Measurements from ENCODE around the gene NRXN3.

Gene NRXN3

GRCh38 chr14:79405512-79405910 lies 1235.3 kb downstream of the NRXN3 start:
- DNase-seq, result no peak

DNA sequence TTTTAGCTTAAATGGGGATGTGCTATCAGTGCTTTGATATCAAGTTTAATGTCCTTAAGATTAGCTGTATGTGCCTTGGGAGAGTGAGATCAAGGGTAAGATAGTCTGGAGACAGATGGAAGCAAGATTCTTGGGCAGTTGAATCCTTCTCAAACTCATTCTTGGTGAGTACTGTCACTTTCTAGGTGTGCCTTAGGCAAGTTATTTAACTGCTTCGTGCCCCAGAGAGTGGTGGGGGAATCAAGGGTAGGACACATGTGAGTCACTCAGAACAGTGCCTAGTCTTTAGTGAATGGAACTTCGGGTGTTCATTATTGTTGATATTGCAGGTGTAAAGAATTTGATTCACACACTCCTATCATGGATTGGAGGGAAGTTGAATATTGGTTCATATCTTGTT lies 1237.4 kb downstream of the NRXN3 start:
- DNase-seq, result no peak

DNA sequence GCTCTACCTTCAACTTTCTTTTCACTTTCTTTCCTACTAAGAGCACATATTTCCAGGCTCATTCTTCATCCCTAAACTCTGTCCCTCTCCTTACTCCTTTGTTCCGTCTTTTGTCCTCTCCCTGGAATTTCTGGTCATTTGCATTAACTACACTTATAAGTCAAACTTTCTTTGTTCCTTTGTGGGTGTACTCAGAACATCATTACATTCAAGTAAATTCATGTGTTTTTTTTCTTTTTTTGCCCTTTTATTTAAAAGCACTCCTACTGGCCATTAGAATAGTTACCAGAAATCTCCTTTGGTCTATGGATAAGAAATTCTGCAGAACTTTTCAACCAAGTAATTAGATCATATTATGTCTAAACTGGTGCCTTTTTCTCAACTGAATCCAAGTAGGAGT lies 1238.5 kb downstream of the NRXN3 start:
- DNase-seq, result no peak

DNA sequence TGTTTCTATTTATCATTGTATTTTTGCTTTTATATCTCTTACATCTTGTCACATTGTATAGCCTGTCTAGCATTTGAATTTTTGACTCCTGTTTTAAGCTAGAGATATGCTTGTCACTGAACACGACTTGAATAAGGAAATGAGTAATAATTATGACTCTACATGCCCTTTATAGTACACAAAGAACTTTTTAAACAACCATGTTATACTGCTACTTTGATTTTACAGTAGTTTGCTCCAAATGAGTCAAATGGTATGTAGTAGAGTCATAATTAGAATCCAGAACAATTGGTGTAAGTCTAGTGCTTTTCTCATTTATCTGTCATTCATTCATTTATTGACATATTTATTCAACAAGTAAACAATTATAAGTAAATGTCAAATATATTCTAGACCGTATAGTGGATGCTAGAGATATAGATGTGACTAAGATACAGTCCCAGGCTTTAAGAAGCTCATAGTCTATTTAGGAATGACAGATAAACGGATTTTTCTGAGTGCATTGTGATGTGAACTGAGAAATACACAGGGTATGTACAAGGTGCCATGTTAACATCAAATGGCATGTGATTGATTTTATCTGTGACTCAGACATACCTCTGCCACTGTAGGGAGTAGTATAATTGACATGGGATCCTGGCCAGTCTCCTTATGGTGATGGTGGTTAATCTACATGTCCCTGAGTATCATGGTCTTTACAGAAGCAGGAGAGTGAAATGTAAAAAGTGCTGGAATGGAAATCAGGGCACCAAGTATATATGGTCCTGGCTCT lies 1241.4 kb downstream of the NRXN3 start:
- no peak for DNase-seq

GRCh38 chr14:79412822-79413221 lies 1242.6 kb downstream of the NRXN3 start:
- no peak for DNase-seq

DNA sequence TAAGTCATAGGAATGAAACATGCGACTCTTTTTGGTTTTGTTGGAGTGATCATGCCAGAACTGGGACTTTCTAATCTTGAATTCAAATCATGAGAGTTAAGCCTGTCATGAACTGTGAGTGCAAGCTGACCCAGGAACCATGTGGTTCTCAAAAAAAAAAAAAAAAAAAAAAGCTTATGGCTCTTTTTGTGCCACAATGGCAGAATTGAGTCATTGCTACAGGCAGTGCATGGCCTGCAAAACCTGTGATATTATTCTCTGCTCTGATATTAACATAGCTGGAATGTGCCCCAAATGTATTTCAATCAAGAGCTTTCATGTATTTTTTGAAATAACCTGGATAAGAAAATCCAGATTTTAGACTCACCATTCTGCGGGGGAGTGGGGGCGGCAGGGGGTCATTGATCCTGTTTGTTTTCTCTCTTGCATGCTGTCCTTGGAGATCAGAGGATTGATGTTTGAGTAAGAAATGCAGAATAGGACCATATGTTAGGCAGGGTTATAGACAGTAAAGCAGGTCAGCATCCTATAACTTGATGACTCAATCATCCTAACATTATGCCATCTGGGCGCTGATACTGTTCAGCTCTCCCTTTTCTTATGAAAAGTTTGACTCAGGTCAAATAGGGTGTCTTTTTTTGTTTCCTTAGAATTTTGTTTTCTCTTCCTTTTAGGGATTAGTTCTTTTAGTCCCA lies 1243.7 kb downstream of the NRXN3 start:
- no peak for DNase-seq

GRCh38 chr14:79415726-79416125 lies 1245.6 kb downstream of the NRXN3 start:
- DNase-seq, result no peak

GRCh38 chr14:79417961-79418360 lies 1247.8 kb downstream of the NRXN3 start:
- DNase-seq, result no peak

DNA sequence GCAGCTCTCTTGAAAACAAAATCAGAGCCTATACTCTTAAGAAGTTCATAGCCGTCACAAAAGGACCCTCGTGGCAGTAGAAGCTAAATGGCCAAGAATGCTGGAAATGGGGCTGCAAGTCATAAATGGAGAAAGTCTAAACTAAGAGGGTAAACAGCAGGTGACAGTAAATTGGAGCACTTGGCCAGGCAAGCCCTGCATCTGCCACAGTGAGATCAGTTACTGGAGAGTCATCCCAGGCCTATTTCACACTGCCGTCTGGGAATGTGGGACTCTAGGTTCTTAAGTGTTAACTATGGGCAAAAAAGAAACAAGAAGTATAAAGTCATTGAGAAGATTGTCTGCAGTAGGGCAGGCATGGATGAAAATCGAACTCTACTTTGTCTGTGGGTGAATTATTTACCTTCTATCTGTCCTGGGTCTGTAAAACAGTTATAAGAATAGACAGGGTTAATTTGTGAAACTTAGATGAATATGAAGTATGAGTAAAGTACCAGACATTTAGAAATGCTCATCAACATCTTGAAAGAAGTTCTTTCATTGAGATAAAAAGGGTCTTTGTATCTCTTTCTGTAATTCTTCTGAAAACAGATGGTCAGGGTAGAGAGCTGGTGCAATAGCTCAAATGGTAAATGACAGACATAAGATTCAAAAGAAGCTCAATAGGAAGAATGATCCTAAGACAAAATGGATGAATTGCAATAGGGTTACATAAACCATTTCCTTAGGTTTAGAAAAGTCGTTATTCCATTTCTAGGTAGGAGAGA lies 1248.7 kb downstream of the NRXN3 start:
- DNase-seq, result no peak

DNA sequence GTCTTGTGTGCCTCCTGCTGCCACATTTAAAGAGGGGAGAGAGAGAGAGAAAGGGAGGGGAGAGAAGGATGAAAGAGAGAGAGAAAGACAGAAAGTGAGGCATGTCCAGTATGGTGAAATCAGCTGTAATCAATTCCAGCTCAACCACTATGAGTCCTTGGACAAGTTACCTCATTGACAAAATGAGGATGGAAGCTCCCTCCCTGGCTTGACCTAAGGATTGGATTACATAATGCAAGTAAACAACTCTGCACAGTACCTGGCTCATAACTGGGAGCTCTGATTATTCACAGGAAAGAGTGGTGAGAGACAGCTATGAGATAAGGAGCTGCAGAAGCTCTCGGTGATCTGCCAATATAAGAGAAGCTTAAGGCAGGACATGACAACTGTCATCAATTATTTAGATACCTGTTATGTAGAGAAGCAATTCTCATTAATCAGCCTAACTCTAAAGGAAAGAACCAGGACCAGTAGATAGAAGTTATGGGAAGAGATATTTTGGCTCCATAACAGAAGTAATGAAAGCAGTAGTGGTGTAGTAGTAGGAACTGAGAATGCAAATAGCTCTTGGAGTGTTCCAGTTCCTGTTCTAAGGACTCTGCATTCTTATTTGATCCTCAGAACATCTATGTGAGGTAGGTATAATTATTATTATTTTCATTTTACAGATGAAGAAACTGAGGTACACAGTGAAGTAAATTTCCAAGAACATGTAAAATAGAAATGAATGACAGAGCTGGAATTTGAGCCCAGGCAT lies 1249.6 kb downstream of the NRXN3 start:
- DNase-seq, result no peak

DNA sequence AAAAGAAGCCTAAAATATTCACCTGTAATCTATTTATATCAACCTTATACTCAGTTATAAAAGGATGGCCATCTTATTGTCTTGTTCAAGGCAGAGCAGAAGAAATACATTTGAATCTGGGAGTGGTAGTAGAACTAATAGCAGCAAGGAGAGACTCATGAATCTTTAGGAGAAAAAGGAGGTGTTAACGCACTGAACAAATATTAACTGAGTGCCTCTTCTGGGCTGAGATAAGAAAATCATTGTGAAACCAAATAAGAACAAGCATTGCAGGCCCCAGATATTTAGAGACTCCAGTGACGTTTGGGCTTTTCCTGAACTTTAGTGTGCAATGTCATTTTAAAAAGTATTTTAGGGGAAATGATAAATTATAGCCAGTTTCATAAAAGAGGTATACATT lies 1250.6 kb downstream of the NRXN3 start:
- DNase-seq, result no peak

DNA sequence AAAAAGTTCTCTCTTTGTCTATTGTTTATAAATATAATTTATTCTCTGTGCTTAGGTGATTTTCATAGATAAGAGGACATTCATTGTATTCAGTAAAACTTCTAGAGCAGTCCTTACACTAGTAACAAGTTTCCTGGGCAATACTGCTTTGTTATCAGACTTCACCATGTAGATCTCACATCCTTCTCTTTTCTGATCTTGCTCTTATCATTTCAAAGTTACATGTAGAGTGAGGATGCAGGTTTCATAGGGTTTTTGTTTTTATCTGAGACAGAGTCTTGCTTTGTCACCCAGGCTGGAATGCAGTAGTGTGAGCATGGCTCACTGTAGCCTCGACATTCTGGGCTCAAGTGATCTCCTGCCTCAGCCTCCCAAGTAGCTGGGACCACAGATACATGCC lies 1251.6 kb downstream of the NRXN3 start:
- DNase-seq, result no peak

DNA sequence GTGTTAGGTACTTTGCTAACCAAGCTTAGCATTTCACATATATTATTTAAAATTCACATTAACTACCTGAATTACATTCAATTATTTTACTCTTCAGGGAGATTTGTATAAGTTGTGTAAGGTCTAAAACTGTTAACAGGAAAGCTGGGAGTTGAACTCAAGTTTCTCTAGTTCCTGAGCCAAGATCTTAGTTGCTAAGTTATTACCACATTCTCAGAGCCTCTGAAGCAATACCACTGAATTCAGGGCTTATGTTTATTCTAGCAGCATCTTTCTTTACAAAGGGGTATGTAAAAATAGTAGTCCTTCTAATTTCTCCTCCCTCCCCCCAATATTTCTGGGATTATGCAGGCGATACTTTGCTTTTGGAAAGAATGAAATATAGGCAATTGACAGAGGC lies 1254.3 kb downstream of the NRXN3 start:
- DNase-seq, result no peak

DNA sequence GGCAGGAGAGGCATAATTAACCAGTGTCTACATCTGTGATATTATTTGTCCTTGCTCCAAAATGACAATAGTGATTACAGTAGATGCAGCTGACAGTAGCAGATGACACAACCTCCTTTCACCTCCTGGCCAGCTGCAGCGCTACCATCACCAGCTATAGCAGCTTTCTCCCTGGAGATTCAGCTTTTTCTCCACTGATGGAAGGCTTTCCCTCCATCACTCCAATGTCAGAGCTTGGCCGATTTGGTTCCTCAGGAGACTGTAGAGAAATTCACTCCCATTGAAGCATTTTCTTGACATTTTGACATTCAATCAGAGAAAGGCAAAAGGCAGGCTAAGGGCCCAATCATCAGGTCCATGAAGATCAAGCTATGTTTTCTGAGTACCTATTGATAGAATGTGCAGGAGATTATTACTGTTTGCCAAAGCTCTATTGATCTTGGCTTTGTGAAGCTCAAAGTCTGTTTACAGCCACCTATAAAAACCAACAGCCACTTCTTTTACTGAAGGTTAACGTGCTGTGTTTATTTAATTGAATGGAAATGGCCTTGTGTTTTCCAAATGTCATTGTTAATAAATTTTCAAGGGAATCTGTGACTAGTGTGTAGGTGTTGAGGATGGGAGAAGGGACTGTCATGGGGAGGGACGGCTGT lies 1256.1 kb downstream of the NRXN3 start:
- no peak for DNase-seq

GRCh38 chr14:79432640-79433039 lies 1262.5 kb downstream of the NRXN3 start:
- DNase-seq, result no peak

DNA sequence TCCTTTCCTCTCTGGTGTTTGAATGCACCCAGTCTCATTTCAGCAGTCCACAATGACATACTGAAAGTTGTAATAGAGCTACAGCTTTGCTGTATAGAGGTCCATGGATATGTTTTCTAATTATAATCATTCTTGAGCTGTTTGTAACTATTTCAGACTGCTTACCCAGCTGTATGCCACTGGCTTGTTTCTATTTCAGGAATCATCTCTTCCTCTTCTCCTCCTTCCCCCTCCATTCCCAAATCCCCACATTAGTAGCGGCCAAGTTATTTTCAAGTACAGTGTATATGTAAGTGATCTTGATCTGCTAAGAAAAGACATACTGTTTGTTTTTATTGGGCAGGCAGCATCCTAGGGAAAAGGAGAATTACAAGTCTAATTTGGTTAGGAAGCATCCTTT lies 1266.2 kb downstream of the NRXN3 start:
- no peak for DNase-seq

GRCh38 chr14:79437951-79438350 lies 1267.8 kb downstream of the NRXN3 start:
- DNase-seq, result no peak

- DNase-seq, result no peak
Measured at GRCh38 chr14:79438696-79439342, 1268.6 kb downstream of the NRXN3 start.

- no peak for DNase-seq
Measured at GRCh38 chr14:79442786-79443185, 1272.6 kb downstream of the NRXN3 start.

- no peak for DNase-seq
Measured at GRCh38 chr14:79443602-79444001, 1273.4 kb downstream of the NRXN3 start.

- no peak for DNase-seq
Measured at GRCh38 chr14:79448960-79449359, 1278.8 kb downstream of the NRXN3 start.

DNA sequence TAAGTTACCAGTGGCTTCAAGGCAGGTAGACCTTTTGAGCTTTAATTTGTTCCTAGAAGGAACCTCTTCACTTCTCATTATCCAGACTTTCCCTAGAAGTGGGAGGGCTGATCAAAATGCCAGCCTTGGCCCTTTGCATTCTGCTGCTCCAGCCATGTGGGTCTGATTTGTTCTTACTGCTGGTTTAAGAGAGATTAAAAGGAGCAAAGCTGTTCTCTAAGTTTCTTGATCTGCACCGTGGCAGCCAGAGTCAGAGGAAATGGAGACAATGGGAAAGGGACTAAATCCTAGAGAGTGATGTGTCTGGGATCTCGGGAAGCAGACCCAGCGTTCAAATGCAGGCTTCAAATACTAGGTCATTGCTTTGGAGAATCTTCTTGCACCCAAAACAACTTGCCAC lies 1281.4 kb downstream of the NRXN3 start:
- DNase-seq, result no peak
